ENCODE results near the gene PACSIN3. TPM values are rescaled to one million over a fixed set of nuclear protein-coding genes. Genes with fewer than 3 reads are reported as not detected.
A peak's percentile ranks its signal among the peaks of the same experiment; 100 is the strongest.

The PACSIN3 gene
- polyA plus RNA-seq, 1 donor (not counting 4 experiments of a cell fraction or from before 2014, with no cell fraction given) = 28.1 TPM

DNA sequence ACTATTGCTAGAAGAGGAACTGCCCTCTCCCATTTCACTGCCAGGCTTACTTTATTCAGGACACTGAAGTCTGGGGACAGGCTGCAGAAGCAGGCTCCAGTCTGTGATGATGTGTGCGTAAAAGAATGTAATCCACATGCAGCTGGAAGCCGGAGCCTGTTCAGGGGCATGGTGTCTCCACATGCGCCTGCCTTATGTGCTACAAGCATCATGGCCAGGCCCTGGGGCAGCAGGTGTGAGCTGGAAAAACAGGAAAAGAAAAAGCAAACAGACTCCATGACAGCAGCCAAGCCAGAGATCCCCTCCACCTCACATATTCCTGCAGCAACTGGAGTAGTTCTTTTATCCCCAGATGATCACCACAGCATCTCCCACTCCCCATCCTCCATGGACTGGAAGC lies 42.9 kb downstream of the PACSIN3 start:
- H3K4me2 ChIP-seq (ENCODE audit: control insufficient read depth, extremely low read depth, insufficient read depth, low read depth, low read length) = peak overlapping the region; percentile 34
- H3K27ac ChIP-seq (ENCODE audit: control insufficient read depth, insufficient read depth, low read length) = no peak overlapping the region
- DNase-seq (ENCODE audit: low read depth, low spot score) (no peak), FAIRE-seq (peak; percentile 90)
- H3K79me2 ChIP-seq (ENCODE audit: control insufficient read depth, insufficient read depth, low read length) = no peaks in the 10 kb centered on the region
- H3K27me3 ChIP-seq (ENCODE audit: control insufficient read depth, extremely low read depth, insufficient read depth, low read length) = no peaks in the 10 kb centered on the region
- dilution Hi-C loops (cut with MboI; ENCODE audit: extremely low pct_ligation_motif_present, low sequenced_read_pairs) = no loop called here
- no peak overlapping the region for H3K9ac ChIP-seq (ENCODE audit: control insufficient read depth, extremely low read depth, insufficient read depth, low read length)
- H3K4me3 ChIP-seq (ENCODE audit: control insufficient read depth in 2 of 3, extremely low read depth in 1 of 3, insufficient read depth in 2 of 3, low read depth in 1 of 3, low read length in 3 of 3) = no peak overlapping the region
- TF ChIP-seq EZH2 (IDR thresholded peaks at IDR 0.05; ENCODE audit: low read length) = no peak
- TF ChIP-seq, protein P1, sequence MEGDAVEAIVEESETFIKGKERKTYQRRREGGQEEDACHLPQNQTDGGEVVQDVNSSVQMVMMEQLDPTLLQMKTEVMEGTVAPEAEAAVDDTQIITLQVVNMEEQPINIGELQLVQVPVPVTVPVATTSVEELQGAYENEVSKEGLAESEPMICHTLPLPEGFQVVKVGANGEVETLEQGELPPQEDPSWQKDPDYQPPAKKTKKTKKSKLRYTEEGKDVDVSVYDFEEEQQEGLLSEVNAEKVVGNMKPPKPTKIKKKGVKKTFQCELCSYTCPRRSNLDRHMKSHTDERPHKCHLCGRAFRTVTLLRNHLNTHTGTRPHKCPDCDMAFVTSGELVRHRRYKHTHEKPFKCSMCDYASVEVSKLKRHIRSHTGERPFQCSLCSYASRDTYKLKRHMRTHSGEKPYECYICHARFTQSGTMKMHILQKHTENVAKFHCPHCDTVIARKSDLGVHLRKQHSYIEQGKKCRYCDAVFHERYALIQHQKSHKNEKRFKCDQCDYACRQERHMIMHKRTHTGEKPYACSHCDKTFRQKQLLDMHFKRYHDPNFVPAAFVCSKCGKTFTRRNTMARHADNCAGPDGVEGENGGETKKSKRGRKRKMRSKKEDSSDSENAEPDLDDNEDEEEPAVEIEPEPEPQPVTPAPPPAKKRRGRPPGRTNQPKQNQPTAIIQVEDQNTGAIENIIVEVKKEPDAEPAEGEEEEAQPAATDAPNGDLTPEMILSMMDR (optimal IDR thresholded peaks at IDR 0.05 in 1 of 3, IDR thresholded peaks at IDR 0.05 in 1 of 3, conservative IDR thresholded peaks at IDR 0.05 in 1 of 3; ENCODE audit: extremely low read depth in 1 of 3, insufficient read depth in 2 of 3, low read length in 3 of 3) = no peak
- no peaks in the 10 kb centered on the region for H3K9me1 ChIP-seq (ENCODE audit: control insufficient read depth, extremely low read depth, insufficient read depth, low read length)
- peaks cover 11% of the 10 kb centered on the region for H3K4me1 ChIP-seq (ENCODE audit: control insufficient read depth, extremely low read depth, insufficient read depth, low read length)
- H2AFZ ChIP-seq (ENCODE audit: control insufficient read depth, low read length) = no peak overlapping the region
- no peaks in the 10 kb centered on the region for H3K9me3 ChIP-seq (ENCODE audit: control insufficient read depth, low read depth, low read length)
- no peaks in the 10 kb centered on the region for H4K20me1 ChIP-seq (ENCODE audit: control insufficient read depth, extremely low read depth, insufficient read depth, low read length)
- peaks cover 0 to 2% of the 10 kb centered on the region in 2 experiments for H3K36me3 ChIP-seq (ENCODE audit: control insufficient read depth in 2 of 2, extremely low read depth in 1 of 2, insufficient read depth in 2 of 2, low read length in 2 of 2)

DNA sequence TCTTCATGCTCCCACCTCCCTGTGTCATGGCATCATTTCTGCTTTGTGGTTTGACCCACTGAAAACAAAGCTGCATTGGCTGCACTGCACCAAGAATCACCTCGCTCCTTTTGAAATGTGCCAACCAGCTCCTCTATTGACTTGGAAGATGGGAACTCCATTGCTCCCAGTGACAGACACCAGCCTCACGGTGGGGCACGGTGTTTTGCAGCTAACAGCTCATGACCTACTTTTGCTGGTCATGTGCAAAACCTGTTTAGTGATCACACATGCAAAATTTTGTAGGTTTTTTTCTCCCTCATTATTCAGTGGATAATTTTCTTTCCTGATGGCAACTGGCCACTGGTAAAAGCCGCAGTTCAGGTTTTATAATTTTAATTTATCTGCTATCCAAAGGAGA lies 46.4 kb downstream of the PACSIN3 start:
- Histone ChIP-seq H3K9ac (ENCODE audit: control insufficient read depth, extremely low read depth, insufficient read depth, low read length) (no peak overlapping the region), H3K79me2 (ENCODE audit: control insufficient read depth, insufficient read depth, low read length) (no peaks in the 10 kb centered on the region), H3K4me1 (ENCODE audit: control insufficient read depth, extremely low read depth, insufficient read depth, low read length) (peaks cover 11% of the 10 kb centered on the region), H2AFZ (ENCODE audit: control insufficient read depth, low read length) (no peak overlapping the region), H3K9me1 (ENCODE audit: control insufficient read depth, extremely low read depth, insufficient read depth, low read length) (no peaks in the 10 kb centered on the region), H3K27ac (ENCODE audit: control insufficient read depth, insufficient read depth, low read length) (no peak overlapping the region), H3K36me3 (ENCODE audit: control insufficient read depth in 2 of 2, extremely low read depth in 1 of 2, insufficient read depth in 2 of 2, low read length in 2 of 2) (peaks cover 0 to 7% of the 10 kb centered on the region in 2 experiments), H3K4me2 (ENCODE audit: control insufficient read depth, extremely low read depth, insufficient read depth, low read depth, low read length) (no peak overlapping the region), H3K27me3 (ENCODE audit: control insufficient read depth, extremely low read depth, insufficient read depth, low read length) (no peaks in the 10 kb centered on the region), H3K4me3 (ENCODE audit: control insufficient read depth in 2 of 3, extremely low read depth in 1 of 3, insufficient read depth in 2 of 3, low read depth in 1 of 3, low read length in 3 of 3) (no peak overlapping the region), H4K20me1 (ENCODE audit: control insufficient read depth, extremely low read depth, insufficient read depth, low read length) (no peaks in the 10 kb centered on the region), H3K9me3 (ENCODE audit: control insufficient read depth, low read depth, low read length) (no peaks in the 10 kb centered on the region)
- dilution Hi-C loops (cut with MboI; ENCODE audit: extremely low pct_ligation_motif_present, low sequenced_read_pairs) = no loop called here
- DNase-seq (ENCODE audit: low read depth, low spot score) (no peak), FAIRE-seq (no peak)
- TF ChIP-seq EZH2 (IDR thresholded peaks at IDR 0.05; ENCODE audit: low read length) = no peak
- TF ChIP-seq, protein P1 (optimal IDR thresholded peaks at IDR 0.05 in 1 of 3, IDR thresholded peaks at IDR 0.05 in 1 of 3, conservative IDR thresholded peaks at IDR 0.05 in 1 of 3; ENCODE audit: extremely low read depth in 1 of 3, insufficient read depth in 2 of 3, low read length in 3 of 3) = no peak
